AG09319 (cell line): ENCODE results near the gene GPD2.

Source experiments
- DNase-seq: peaks from one replicate; pipeline ENCODE4 v3.0.0-alpha.2; 2010; ENCODE audit warnings: low read depth; ENCODE audit errors: extremely low read depth
- CTCF ChIP-seq: IDR thresholded peaks from 2 replicates; pipeline ENCODE4 v1.5.1; 2011; ENCODE audit warnings: low read depth, mild to moderate bottlenecking, inconsistent platforms, low read length, moderate library complexity

Gene GPD2

GRCh38 chr2:156635646-156636045 is 199.5 kb downstream of the GPD2 start:
- no peak for TF ChIP-seq CTCF
- no peak for DNase-seq
